Measurements from ENCODE around the gene TTC13. TPM values are rescaled to one million over a fixed set of nuclear protein-coding genes. Genes with fewer than 3 reads are reported as not detected.

Gene TTC13
- total RNA-seq, 2 experiments from 2014 or later = 24.9 to 25.0 TPM

GRCh38 chr1:230926182-230926581 lies 52.5 kb downstream of the TTC13 start:
- Mint-ChIP-seq H3K27me3 (no peaks in the 10 kb centered on the region), H3K4me1 (ENCODE audit: low read depth) (no peaks in the 10 kb centered on the region), H3K4me3 (no peak overlapping the region), H3K27ac (peak overlapping the region; percentile 9), H3K9me3 (no peaks in the 10 kb centered on the region), H3K36me3 (ENCODE audit: low read depth) (peaks cover 90% of the 10 kb centered on the region)
- no peak overlapping the region for H3K27ac ChIP-seq (ENCODE audit: low read depth in 1 of 2, low read length in 2 of 2)
- no peak for ATAC-seq (ENCODE audit: poor library complexity)
- H3K27me3 ChIP-seq (ENCODE audit: control insufficient read depth in 1 of 2, insufficient read depth in 2 of 2, low read length in 2 of 2) = no peaks in the 10 kb centered on the region
- DNase-seq = no peak
- ChIA-PET CTCF (no interaction called here), POLR2A (no interaction called here)
- H3K4me1 ChIP-seq (ENCODE audit: insufficient read depth, low read length) = no peaks in the 10 kb centered on the region
- H3K4me3 ChIP-seq (ENCODE audit: low read length) = no peak overlapping the region
- peaks cover 78% of the 10 kb centered on the region for H3K36me3 ChIP-seq (ENCODE audit: insufficient read depth, low read length)
- TF ChIP-seq CTCF (IDR thresholded peaks at IDR 0.05) = no peak
- no peaks in the 10 kb centered on the region for H3K9me3 ChIP-seq (ENCODE audit: control insufficient read depth in 1 of 2, insufficient read depth in 1 of 2, low read length in 2 of 2)
- intact Hi-C loops (cut with DNase I, micrococcal nuclease) = no loop called here

- DNase-seq (no peak), ATAC-seq (ENCODE audit: poor library complexity) (no peak)
- peak; percentile 11 for TF ChIP-seq CTCF (IDR thresholded peaks at IDR 0.05)
- Mint-ChIP-seq H3K27ac (peak overlapping the region; percentile 9), H3K27me3 (no peaks in the 10 kb centered on the region), H3K36me3 (ENCODE audit: low read depth) (peaks cover 90% of the 10 kb centered on the region), H3K4me1 (ENCODE audit: low read depth) (no peaks in the 10 kb centered on the region), H3K4me3 (no peak overlapping the region), H3K9me3 (no peaks in the 10 kb centered on the region)
- Histone ChIP-seq H3K36me3 (ENCODE audit: insufficient read depth, low read length) (peaks cover 78% of the 10 kb centered on the region), H3K4me1 (ENCODE audit: insufficient read depth, low read length) (no peaks in the 10 kb centered on the region), H3K4me3 (ENCODE audit: low read length) (no peak overlapping the region), H3K9me3 (ENCODE audit: control insufficient read depth in 1 of 2, insufficient read depth in 1 of 2, low read length in 2 of 2) (no peaks in the 10 kb centered on the region), H3K27ac (ENCODE audit: low read depth in 1 of 2, low read length in 2 of 2) (no peak overlapping the region), H3K27me3 (ENCODE audit: control insufficient read depth in 1 of 2, insufficient read depth in 2 of 2, low read length in 2 of 2) (no peaks in the 10 kb centered on the region)
- intact Hi-C loops (cut with DNase I, micrococcal nuclease) = no loop called here
- ChIA-PET CTCF (no interaction called here), POLR2A (no interaction called here)
Observed at GRCh38 chr1:230925608-230926007, 53.1 kb downstream of the TTC13 start.

- H3K4me3 ChIP-seq (ENCODE audit: low read length) = no peak overlapping the region
- no peak for TF ChIP-seq CTCF (IDR thresholded peaks at IDR 0.05)
- peaks cover 87% of the 10 kb centered on the region for H3K36me3 ChIP-seq (ENCODE audit: insufficient read depth, low read length)
- Mint-ChIP-seq H3K27me3 (no peaks in the 10 kb centered on the region), H3K4me3 (no peak overlapping the region), H3K27ac (no peak overlapping the region), H3K4me1 (ENCODE audit: low read depth) (no peaks in the 10 kb centered on the region), H3K36me3 (ENCODE audit: low read depth) (peaks cover 97% of the 10 kb centered on the region), H3K9me3 (no peaks in the 10 kb centered on the region)
- no peaks in the 10 kb centered on the region for H3K4me1 ChIP-seq (ENCODE audit: insufficient read depth, low read length)
- ATAC-seq (ENCODE audit: poor library complexity) = no peak
- H3K9me3 ChIP-seq (ENCODE audit: control insufficient read depth in 1 of 2, insufficient read depth in 1 of 2, low read length in 2 of 2) = no peaks in the 10 kb centered on the region
- ChIA-PET POLR2A (no interaction called here), CTCF (interaction anchor here (1.1 to 1.6 kb wide), 2 partner anchors 17 to 56 kb away, joined by 3 to 5 read pairs; no protein-coding TSS in a partner anchor)
- no peaks in the 10 kb centered on the region for H3K27me3 ChIP-seq (ENCODE audit: control insufficient read depth in 1 of 2, insufficient read depth in 2 of 2, low read length in 2 of 2)
- no peak overlapping the region for H3K27ac ChIP-seq (ENCODE audit: low read depth in 1 of 2, low read length in 2 of 2)
- intact Hi-C loops (cut with DNase I, micrococcal nuclease) = no loop called here
- DNase-seq = no peak
Observed at GRCh38 chr1:230923176-230923575, 55.5 kb downstream of the TTC13 start.
